ENCODE data around the gene TPP1. TPM values are rescaled to one million over a fixed set of nuclear protein-coding genes. Genes with fewer than 3 reads are reported as not detected.

The TPP1 gene
- total RNA-seq, 1 experiment from 2014 or later = 71.5 TPM

DNA sequence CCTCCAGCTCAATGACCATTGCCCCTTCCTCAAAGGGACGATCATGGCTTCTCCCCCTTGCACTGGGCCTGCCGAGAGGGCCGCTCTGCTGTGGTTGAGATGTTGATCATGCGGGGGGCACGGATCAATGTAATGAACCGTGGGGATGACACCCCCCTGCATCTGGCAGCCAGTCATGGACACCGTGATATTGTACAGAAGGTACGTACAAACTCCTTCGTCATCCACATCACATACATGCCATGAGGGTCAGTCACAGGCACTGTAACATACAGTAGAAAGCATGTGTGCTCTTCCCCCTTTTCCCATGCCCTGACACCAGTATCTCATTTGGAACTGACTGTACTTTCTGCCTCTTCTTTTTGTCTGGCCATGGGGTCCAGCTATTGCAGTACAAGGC lies 11.2 kb downstream of the TPP1 start:
- no peak overlapping the region for H3K27ac Mint-ChIP-seq (ENCODE audit: unreplicated experiment)
- TF ChIP-seq, protein P1, sequence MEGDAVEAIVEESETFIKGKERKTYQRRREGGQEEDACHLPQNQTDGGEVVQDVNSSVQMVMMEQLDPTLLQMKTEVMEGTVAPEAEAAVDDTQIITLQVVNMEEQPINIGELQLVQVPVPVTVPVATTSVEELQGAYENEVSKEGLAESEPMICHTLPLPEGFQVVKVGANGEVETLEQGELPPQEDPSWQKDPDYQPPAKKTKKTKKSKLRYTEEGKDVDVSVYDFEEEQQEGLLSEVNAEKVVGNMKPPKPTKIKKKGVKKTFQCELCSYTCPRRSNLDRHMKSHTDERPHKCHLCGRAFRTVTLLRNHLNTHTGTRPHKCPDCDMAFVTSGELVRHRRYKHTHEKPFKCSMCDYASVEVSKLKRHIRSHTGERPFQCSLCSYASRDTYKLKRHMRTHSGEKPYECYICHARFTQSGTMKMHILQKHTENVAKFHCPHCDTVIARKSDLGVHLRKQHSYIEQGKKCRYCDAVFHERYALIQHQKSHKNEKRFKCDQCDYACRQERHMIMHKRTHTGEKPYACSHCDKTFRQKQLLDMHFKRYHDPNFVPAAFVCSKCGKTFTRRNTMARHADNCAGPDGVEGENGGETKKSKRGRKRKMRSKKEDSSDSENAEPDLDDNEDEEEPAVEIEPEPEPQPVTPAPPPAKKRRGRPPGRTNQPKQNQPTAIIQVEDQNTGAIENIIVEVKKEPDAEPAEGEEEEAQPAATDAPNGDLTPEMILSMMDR (IDR thresholded peaks at IDR 0.05; ENCODE audit: unreplicated experiment) = no peak
- no TSS peak for BruUV-seq (replicated peaks)
- H3K36me3 Mint-ChIP-seq (ENCODE audit: insufficient read depth, unreplicated experiment) = peaks cover 11% of the 10 kb centered on the region
- no peak for DNase-seq
- intact Hi-C loops (cut with micrococcal nuclease; ENCODE audit: unreplicated experiment) = no loop called here
- H3K9me3 Mint-ChIP-seq (ENCODE audit: low read depth, unreplicated experiment) = no peaks in the 10 kb centered on the region
- peaks cover 24% of the 10 kb centered on the region for H3K4me1 Mint-ChIP-seq (ENCODE audit: low read depth, unreplicated experiment)
- CTCF ChIA-PET = no interaction called here
- H3K27me3 Mint-ChIP-seq (ENCODE audit: unreplicated experiment) = no peaks in the 10 kb centered on the region
- no peak overlapping the region for H3K4me3 Mint-ChIP-seq (ENCODE audit: low read depth, unreplicated experiment)

- no peak for DNase-seq
- peaks cover 11% of the 10 kb centered on the region for H3K36me3 Mint-ChIP-seq (ENCODE audit: insufficient read depth, unreplicated experiment)
- CTCF ChIA-PET = interaction anchor here (1.0 to 1.4 kb wide), 4 partner anchors 12 to 228 kb away, joined by 3 to 4 read pairs (median 3); partner anchors contain the start of genes MRPL17 and TPP1
- H3K4me1 Mint-ChIP-seq (ENCODE audit: low read depth, unreplicated experiment) = peaks cover 24% of the 10 kb centered on the region
- H3K27ac Mint-ChIP-seq (ENCODE audit: unreplicated experiment) = peak overlapping the region; percentile 57
- TF ChIP-seq, protein P1 (IDR thresholded peaks at IDR 0.05; ENCODE audit: unreplicated experiment) = no peak
- no peaks in the 10 kb centered on the region for H3K9me3 Mint-ChIP-seq (ENCODE audit: low read depth, unreplicated experiment)
- no peaks in the 10 kb centered on the region for H3K27me3 Mint-ChIP-seq (ENCODE audit: unreplicated experiment)
- intact Hi-C loops (cut with micrococcal nuclease; ENCODE audit: unreplicated experiment) = no loop called here
- no peak overlapping the region for H3K4me3 Mint-ChIP-seq (ENCODE audit: low read depth, unreplicated experiment)
- BruUV-seq (replicated peaks) = no TSS peak
Measured at GRCh38 chr11:6607190-6607795, 11.9 kb downstream of the TPP1 start.

DNA sequence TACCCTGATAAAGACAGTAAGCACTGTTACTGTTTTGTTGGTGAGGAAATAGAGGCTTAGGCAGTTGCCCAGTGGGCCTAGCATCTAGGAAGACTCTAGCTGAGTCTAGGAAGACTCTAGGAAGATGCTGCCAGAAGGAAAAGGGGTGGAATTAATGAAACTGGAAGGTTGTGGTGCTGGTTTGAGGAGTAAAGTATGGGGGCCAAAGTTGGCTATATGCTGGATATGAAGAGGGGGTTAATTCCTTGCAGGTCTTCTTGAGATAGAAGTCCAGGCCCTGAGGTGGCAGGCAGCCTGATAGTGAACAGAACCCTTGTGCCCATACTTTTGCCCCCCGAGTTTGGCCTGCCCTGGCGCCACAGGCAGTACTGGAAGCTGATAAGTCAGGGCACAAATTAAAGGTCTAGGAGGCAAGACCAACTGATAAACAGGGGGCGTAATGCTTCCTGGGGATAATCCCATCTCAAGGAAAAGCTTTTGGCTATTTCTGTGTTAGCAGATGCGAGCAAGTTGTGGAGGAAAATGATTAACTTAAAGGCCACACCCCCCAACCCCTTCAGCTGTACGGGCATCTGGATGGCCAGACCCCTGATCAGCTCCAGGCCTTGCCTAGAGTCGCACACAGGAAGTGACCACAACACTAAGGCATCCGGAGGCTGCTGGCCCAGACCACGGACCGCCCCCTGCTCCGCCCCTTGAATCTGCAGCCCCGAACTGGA lies 12.6 kb downstream of the TPP1 start:
- Mint-ChIP-seq H3K27ac (ENCODE audit: unreplicated experiment) (peak overlapping the region; percentile 85), H3K9me3 (ENCODE audit: low read depth, unreplicated experiment) (no peaks in the 10 kb centered on the region), H3K27me3 (ENCODE audit: unreplicated experiment) (no peaks in the 10 kb centered on the region), H3K4me1 (ENCODE audit: low read depth, unreplicated experiment) (peaks cover 31% of the 10 kb centered on the region), H3K4me3 (ENCODE audit: low read depth, unreplicated experiment) (peak overlapping the region; percentile 44), H3K36me3 (ENCODE audit: insufficient read depth, unreplicated experiment) (peaks cover 11% of the 10 kb centered on the region)
- DNase-seq = peak; percentile 95
- TF ChIP-seq, protein P1 (IDR thresholded peaks at IDR 0.05; ENCODE audit: unreplicated experiment) = no peak
- intact Hi-C loops (cut with micrococcal nuclease; ENCODE audit: unreplicated experiment) = no loop called here
- CTCF ChIA-PET = interaction anchor here (1.0 to 1.4 kb wide), 4 partner anchors 12 to 228 kb away, joined by 3 to 4 read pairs (median 3); partner anchors contain the start of genes MRPL17 and TPP1
- BruUV-seq (replicated peaks) = no TSS peak

- DNase-seq = no peak
- no peak overlapping the region for H3K4me3 Mint-ChIP-seq (ENCODE audit: low read depth, unreplicated experiment)
- TF ChIP-seq, protein P1 (IDR thresholded peaks at IDR 0.05; ENCODE audit: unreplicated experiment) = no peak
- peaks cover 11% of the 10 kb centered on the region for H3K36me3 Mint-ChIP-seq (ENCODE audit: insufficient read depth, unreplicated experiment)
- H3K4me1 Mint-ChIP-seq (ENCODE audit: low read depth, unreplicated experiment) = peaks cover 19% of the 10 kb centered on the region
- H3K27ac Mint-ChIP-seq (ENCODE audit: unreplicated experiment) = no peak overlapping the region
- intact Hi-C loops (cut with micrococcal nuclease; ENCODE audit: unreplicated experiment) = no loop called here
- no peaks in the 10 kb centered on the region for H3K9me3 Mint-ChIP-seq (ENCODE audit: low read depth, unreplicated experiment)
- BruUV-seq (replicated peaks) = no TSS peak
- no peaks in the 10 kb centered on the region for H3K27me3 Mint-ChIP-seq (ENCODE audit: unreplicated experiment)
- CTCF ChIA-PET = interaction anchor here (1.2 to 1.4 kb wide), 3 partner anchors 63 to 207 kb away, joined by 3 to 10 read pairs (median 8); partner anchors contain the start of gene MRPL17
Measured at GRCh38 chr11:6604790-6605189, 14.4 kb downstream of the TPP1 start.

Measured in Calu3 (cell line).